KOPT-K1 (cell line): ENCODE results near the gene STYXL1.

Source experiments
- H3K27ac ChIP-seq: fragments of 200-600 bp; sonication (generic); 2 replicates; pipeline ENCODE4 v1.5.1; 2016; ENCODE audit warnings: antibody characterized with exemption, mild to moderate bottlenecking, low read depth, low read length; ENCODE audit not compliant: poor library complexity, severe bottlenecking
- H3K36me3 ChIP-seq: fragments of 200-600 bp; sonication (generic); 2 replicates; pipeline ENCODE4 v1.5.1; 2017; ENCODE audit warnings: antibody characterized with exemption, mild to moderate bottlenecking, low read length, moderate library complexity; ENCODE audit not compliant: insufficient read depth
- H3K9me3 ChIP-seq: fragments of 200-600 bp; sonication (generic); 2 replicates; pipeline ENCODE4 v1.5.1; 2017; ENCODE audit warnings: antibody characterized with exemption, low read length, mild to moderate bottlenecking; ENCODE audit not compliant: insufficient read depth, poor library complexity, severe bottlenecking

The STYXL1 gene

DNA sequence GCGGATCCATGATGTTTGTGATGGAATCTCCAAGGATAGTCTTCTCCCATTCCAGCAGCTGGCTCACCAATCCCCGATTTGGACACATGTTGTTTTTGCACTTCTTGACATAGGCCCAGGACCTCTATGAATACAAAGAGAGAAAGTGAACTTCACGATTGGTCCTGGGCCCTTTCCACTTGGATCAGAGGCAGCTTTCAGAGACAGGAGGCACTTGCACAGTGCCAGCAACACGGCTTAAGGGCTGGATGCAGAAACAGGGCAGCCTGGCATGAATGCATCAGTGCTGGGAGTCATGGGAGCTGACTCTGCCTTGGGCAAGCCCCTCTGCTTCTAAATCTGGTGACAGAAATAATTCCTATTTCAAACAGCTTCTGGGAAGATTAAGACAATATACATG is 51.3 kb downstream of the STYXL1 start:
- Histone ChIP-seq H3K9me3 (no peaks in the 10 kb centered on the region), H3K36me3 (peaks cover 29% of the 10 kb centered on the region; the same call in 1 of the 2 replicates), H3K27ac (no peak overlapping the region)

- no peak overlapping the region for H3K27ac ChIP-seq
- H3K9me3 ChIP-seq, result no peaks in the 10 kb centered on the region
- H3K36me3 ChIP-seq, result peaks cover 25% of the 10 kb centered on the region; the same call in 1 of the 2 replicates
These were observed 51.8 kb downstream of the STYXL1 start for GRCh38 chr7:75995996-75996395.

- H3K9me3 ChIP-seq, result no peaks in the 10 kb centered on the region
- H3K36me3 ChIP-seq, result peaks cover 16% of the 10 kb centered on the region; the same call in 1 of the 2 replicates
- H3K27ac ChIP-seq, result peak overlapping the region; percentile 55
These were observed 52.7 kb downstream of the STYXL1 start for GRCh38 chr7:75995052-75995471.

DNA sequence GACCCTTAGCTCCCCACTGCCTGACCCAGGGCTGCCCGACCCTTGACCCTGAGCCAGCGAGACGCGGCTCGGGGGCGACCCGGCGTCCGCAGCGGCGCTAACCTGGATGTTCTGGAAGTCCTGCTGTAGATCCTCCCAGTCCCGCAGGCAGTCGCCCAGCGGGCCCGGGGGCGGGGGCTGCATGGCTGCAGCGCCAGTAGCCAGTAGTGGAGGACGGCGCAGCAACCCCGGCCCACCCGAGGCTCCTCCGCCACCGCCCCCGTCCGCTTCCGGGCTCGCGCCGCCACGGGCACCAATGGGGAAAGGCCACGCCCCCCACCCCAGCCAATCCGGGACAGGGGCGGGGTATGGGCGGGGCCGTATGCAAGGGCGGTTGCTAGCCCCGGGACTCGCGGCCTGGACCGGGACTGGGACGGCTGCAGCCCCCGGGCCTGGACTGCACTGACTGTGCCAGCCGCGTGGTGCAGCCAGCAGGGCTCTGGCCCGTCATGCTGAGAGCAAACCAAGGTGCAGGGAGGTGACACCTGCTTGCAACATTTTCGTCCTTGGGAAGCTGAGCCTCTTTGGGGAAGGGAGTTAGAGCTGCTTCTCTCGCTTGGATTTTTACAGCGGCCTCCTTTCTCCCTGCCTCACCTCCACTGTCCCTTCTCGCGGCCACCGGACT is 53.3 kb downstream of the STYXL1 start, which contains the start of gene TMEM120A:
Gene TMEM120A, minus strand, starts transcription at position 208 of the 664 bp plus-strand sequence. Its CDS starts 25 bp downstream, at position 183.
- H3K27ac ChIP-seq, result peak within 1 kb of the TSS; percentile 55
- H3K36me3 ChIP-seq, result 0 out of 2 replicates have a peak, but pooled peaks cover 16% of the 10 kb centered on the region
- H3K9me3 ChIP-seq, result no peaks in the 10 kb centered on the region

GRCh38 chr7:75993689-75994387 is 54.0 kb downstream of the STYXL1 start:
- Histone ChIP-seq H3K9me3 (no peaks in the 10 kb centered on the region), H3K36me3 (0 out of 2 replicates have a peak, but pooled peaks cover 16% of the 10 kb centered on the region), H3K27ac (peak overlapping the region; percentile 55)

DNA sequence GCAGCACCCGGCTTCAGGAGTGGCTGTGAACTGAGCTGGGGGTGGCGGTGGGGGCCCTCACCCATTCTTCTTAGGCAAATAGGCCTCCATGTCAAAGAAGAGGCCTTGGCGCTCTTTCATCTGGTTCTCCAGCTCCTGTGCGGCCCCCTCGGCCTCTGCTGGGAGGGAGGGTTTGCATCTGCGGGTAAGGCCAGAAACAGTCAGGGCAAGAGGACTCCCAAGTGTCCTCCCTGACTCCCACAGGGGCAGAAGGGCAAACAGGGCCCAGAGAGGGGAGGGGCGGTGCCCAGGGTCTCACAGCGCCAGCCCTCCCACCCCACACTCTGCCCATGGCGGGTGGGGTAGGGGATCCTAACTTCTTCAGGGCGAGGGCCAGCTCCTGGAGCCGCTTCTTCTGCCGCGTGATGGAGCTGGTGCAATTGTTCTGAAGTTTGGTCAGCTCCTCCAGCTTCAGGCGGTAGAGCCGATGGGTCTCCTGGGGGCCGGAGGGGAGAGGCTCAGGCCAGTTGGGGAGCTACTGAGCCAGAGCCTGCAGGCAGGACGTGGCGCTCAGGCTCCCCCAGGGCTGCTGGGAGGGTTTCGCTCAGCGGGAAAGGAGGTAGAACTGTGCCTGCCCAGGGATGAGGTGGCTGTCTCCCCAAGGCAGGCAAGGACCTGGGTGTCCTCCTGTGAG is 55.6 kb downstream of the STYXL1 start:
- Histone ChIP-seq H3K9me3 (no peaks in the 10 kb centered on the region), H3K27ac (no peak overlapping the region), H3K36me3 (peaks cover 20% of the 10 kb centered on the region; the same call in 1 of the 2 replicates)

GRCh38 chr7:75991531-75992082 is 56.2 kb downstream of the STYXL1 start:
- Histone ChIP-seq H3K9me3 (no peaks in the 10 kb centered on the region), H3K36me3 (peaks cover 23% of the 10 kb centered on the region; the same call in 1 of the 2 replicates), H3K27ac (no peak overlapping the region)

DNA sequence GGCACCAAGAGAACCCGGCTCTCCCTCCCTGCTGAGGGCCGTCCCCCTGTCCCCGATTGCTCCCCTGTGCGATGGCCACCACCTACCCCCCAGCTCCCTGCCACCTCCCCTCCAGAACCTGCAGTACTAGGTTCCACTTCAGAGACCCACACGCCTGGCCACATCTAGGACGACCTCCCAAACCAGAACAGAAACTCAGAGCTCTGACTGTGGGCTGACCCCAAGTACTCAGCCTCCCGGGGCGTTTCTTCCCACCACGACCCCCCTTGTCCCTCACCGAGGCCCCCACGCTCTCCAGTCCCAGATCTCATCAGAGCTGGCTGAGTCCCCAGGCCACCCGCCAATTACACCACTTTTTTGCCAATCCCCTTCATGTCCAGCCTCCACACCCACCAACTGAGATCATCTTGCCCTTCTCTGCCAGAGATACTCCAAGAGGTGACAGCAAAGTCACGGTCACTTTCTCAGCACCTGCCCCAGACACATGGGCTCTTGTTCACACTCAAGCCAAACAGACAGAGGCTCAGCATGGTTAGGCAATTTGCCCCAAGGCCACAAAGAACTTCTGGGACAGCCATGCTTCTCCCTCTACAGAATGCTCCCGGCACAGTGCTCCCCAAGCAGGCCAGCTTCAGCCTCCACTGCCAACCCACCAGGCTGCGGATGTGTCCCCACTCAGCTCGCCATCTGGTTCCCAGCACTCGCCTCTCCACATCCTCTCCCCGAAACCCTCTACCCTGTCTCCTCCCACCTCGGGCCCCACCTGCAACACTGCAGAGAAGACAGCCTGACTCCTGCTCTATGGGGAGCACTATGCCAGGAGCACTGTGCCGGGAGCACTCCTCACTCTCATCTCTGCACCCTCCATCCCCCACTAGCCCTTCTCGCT is 58.1 kb downstream of the STYXL1 start:
- Histone ChIP-seq H3K27ac (no peak overlapping the region), H3K36me3 (peaks cover 27% of the 10 kb centered on the region; the same call in 1 of the 2 replicates), H3K9me3 (no peaks in the 10 kb centered on the region)

DNA sequence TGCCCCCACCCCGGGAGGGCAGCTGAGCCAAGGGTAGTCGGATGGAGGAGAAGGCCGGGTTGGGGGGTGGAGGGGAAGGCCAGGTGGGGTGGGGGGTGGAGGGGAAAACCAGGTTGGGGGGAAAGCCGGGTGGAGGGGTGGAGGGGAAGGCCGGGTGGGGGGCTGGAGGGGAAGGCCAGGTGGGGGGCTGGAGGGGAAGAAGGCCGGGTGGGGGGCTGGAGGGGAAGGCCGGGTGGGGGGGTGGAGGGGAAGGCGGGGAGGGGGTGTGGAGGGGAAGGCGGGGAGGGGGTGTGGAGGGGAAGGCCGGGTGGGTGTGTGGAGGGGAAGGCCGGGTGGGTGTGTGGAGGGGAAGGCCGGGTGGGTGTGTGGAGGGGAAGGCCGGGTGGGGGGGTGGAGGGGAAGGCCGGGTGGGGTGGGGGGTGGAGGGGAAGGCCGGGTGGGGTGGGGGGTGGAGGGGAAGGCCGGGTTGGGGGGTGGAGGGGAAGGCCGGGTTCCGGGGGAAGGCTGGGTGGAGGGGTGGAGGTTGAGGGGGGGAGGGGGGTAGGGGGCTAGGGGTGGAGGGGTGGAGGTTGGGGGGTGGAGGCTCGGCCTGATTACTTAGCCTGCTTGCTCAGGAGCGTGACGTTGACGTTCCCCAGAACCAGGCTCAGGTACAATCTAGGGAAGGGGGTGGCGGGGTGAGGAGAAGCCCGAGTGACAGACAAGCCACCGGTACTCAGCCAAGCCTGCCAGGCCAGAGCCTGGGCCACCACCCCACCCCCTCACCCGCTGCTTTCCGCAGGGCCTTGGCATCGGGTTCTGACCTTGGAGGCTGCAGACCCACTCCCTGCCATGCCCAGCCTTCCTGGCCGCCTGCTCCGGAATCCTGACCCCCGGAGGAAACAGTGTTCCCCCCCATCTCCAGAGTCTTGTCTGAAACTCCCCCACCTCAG is 59.0 kb downstream of the STYXL1 start:
- no peak overlapping the region for H3K27ac ChIP-seq
- peaks cover 37% of the 10 kb centered on the region; the same call in 1 of the 2 replicates for H3K36me3 ChIP-seq
- no peaks in the 10 kb centered on the region for H3K9me3 ChIP-seq

DNA sequence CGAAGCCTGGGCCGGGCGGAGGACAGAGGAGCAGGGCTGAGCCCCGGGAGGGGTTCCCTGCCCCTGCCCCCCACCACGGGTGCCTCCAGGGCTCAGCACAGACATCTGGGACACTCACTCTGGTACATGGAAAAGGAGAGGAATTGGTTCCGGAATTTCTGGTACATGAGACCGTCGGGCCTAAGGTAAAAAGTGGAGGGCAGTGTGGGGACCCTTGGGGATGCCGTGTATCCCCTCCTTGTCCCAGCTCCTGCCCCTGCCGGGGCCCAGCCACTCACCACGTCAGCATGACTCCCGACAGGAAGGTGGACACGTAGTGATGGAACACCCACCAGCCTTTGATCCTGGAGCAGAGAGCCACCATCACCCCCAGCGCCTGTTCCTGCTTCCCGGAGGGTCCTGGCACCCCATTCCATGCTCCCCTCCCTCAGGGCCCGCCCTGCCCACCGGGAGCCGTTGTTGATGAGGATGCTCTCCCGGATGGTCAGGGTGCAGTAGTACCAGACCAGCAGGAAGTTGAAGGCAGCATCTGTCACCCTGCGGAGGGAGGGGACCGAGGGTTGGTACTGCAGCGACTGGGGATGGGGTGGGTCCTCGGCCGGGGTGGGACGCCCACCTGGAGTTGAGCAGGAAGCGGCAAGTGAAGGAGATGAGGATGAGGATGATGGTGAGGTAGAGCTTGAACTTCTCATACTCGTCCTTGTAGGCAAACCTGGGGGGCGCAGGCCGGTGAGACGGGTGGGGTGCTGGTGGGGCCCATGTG is 59.8 kb downstream of the STYXL1 start:
- Histone ChIP-seq H3K9me3 (no peaks in the 10 kb centered on the region), H3K27ac (no peak overlapping the region), H3K36me3 (peaks cover 42% of the 10 kb centered on the region; the same call in 1 of the 2 replicates)

DNA sequence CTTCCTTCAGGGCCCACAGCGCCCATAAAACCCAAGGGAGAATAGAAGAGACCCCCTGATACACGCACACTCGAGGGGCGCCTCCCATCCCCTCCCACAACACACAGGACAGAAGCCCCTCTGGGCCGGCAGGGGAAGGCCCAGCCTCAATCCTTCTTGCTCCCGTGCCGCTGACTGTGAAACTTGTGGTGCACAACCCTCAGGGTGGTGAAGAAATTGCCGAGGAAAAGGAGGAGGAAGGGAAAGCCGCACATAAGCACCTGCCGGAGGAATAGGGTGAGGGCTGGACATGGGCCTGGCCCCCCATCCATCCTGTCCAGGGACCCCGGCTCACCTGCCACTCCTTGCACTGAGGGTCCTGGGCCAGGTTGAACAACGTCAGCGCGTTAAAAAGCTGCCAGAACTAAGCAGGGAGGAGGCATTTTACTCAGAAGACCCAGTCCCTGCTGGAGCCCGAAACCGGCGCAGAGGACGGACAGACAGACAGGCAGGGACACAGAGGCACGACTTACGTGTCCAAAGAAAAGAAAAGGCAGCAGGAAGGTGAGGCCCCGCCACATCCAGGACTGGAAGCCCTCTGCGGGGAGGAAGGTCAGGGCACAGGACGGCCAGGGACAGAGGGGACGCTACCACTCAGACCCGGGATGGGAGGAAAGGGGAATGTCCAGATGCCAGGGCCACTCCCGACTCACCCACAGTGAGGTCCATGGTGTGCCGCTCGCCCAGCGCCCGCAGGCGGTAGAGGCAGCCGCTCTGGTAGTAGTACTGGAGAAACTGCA is 60.6 kb downstream of the STYXL1 start:
- no peak overlapping the region for H3K27ac ChIP-seq
- H3K9me3 ChIP-seq, result no peaks in the 10 kb centered on the region
- H3K36me3 ChIP-seq, result peaks cover 47% of the 10 kb centered on the region; the same call in 1 of the 2 replicates

GRCh38 chr7:75986147-75986781 is 61.5 kb downstream of the STYXL1 start:
- no peaks in the 10 kb centered on the region for H3K9me3 ChIP-seq
- H3K27ac ChIP-seq, result no peak overlapping the region
- peaks cover 50% of the 10 kb centered on the region; the same call in 1 of the 2 replicates for H3K36me3 ChIP-seq
